H1 (cell line): Measurements from ENCODE around the gene PLCB2.

Experiments used
- JUND ChIP-seq: IDR thresholded peaks from 2 replicates; pipeline ENCODE4 v1.6.1; 2011; ENCODE audit warnings: mild to moderate bottlenecking, improper control_type of control experiment, low read length
- RAD21 ChIP-seq, 2 experiments: IDR thresholded peaks in 1 of 2; conservative IDR thresholded peaks in 1 of 2; 2 replicates each; pipeline ENCODE4 v1.6.1; 2011; ENCODE audit warnings: low read depth in 2 of 2, low read length in 2 of 2, improper control_type of control experiment in 1 of 2, inconsistent platforms in 1 of 2, mild to moderate bottlenecking in 1 of 2, moderate library complexity in 1 of 2
- TF ChIP-seq, protein P1 (sequence below), 3 experiments: IDR thresholded peaks; 1 replicate in 2 of 3; 2 replicates in 1 of 3; pipeline versions ENCODE4 v1.5.1 to v1.6.1; 2011; ENCODE audit warnings: low read length in 3 of 3, mild to moderate bottlenecking in 3 of 3, inconsistent platforms in 2 of 3, low read depth in 1 of 3, moderate library complexity in 1 of 3; ENCODE audit not compliant: insufficient read depth in 1 of 3; ENCODE audit errors: control extremely low read depth in 1 of 3

DNA sequence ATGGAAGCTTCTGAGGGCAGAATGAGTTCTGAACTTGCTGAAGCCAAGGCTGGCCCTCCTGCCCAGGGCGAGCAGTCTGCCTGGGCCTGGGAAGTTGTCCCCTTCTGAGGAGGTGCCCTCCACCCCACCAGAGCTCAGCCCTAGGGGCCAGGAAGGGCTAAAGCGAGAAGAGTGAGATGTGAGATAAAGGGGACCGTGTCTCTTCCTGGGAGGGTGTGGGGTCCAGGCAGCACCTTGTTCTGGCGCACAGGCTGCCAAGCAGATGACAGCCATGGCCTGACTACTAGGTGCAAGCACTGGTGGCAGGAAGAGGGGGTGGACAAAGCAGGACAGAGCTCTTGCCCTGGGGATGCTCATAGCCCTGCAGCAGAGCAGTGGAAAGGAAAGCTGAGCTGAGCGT is 65.1 kb downstream of the PLCB2 start:
- TF ChIP-seq, protein P1, sequence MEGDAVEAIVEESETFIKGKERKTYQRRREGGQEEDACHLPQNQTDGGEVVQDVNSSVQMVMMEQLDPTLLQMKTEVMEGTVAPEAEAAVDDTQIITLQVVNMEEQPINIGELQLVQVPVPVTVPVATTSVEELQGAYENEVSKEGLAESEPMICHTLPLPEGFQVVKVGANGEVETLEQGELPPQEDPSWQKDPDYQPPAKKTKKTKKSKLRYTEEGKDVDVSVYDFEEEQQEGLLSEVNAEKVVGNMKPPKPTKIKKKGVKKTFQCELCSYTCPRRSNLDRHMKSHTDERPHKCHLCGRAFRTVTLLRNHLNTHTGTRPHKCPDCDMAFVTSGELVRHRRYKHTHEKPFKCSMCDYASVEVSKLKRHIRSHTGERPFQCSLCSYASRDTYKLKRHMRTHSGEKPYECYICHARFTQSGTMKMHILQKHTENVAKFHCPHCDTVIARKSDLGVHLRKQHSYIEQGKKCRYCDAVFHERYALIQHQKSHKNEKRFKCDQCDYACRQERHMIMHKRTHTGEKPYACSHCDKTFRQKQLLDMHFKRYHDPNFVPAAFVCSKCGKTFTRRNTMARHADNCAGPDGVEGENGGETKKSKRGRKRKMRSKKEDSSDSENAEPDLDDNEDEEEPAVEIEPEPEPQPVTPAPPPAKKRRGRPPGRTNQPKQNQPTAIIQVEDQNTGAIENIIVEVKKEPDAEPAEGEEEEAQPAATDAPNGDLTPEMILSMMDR (IDR thresholded peaks at IDR 0.05; ENCODE audit: control extremely low read depth in 1 of 3, insufficient read depth in 1 of 3, low read depth in 1 of 3, low read length in 3 of 3), result no peak
- TF ChIP-seq RAD21 (IDR thresholded peaks at IDR 0.05 in 1 of 2, conservative IDR thresholded peaks at IDR 0.05 in 1 of 2; ENCODE audit: low read depth in 2 of 2, low read length in 2 of 2), result no peak
- no peak for TF ChIP-seq JUND
